GM19025 (cell line): ENCODE data around the gene SLC36A4.
"Not testable (repeated sequence)": the region's sequence is repeated elsewhere in the genome, so short reads cannot be mapped to it uniquely, and the experiment has no call there.

Experiments used
- ATAC-seq: cut with Tn5 transposase; IDR thresholded peaks from one replicate; pipeline ENCODE4 v1.9.1; 2021; ENCODE audit warnings: mild to moderate bottlenecking, low read depth, moderate library complexity; ENCODE audit not compliant: unreplicated experiment

The SLC36A4 gene

DNA sequence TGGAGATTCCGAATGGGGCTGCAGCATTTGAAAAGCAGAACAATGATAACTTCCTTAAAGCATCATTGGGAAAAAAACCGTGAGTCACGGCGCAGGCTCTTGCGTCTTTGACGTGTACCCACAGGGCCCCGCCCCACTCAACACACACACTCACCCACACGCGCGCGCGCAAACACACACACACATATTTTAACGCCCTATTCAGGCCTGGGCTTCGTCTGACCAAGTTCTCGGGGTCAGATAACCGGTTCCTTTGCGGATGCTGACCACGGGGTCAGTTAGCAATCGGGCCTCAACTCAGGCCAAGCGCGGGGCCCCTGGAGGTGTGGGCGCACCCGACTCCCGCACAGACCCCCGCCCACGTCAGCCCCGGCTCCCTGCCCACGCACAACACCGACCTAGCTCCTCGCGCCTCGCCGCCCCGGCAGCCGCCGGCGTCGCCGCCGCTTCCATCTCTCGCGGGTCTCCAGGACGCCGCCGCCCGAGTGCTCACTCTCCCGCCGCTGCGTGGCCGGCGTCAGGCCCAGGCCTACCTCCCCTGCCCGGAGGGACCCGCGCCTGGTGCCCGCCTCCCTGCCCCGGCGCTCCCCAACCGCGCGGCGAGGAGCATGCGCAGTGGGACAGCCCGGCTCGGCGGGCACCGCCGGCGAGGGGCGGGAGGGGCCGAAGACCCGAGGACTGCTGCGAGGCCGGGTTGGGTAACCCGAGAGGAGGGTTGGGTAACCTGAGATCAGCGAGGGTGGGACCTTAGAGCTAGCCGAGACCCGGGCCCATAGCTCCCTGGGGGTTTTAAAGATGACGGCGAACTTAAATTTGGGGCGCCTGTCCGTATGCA, at the start of gene SLC36A4:
TSS of gene SLC36A4 (minus strand) at position 612 of the 835 bp plus-strand sequence. CDS start at position 453, 159 bp downstream.
- peak; percentile 88 for ATAC-seq

DNA sequence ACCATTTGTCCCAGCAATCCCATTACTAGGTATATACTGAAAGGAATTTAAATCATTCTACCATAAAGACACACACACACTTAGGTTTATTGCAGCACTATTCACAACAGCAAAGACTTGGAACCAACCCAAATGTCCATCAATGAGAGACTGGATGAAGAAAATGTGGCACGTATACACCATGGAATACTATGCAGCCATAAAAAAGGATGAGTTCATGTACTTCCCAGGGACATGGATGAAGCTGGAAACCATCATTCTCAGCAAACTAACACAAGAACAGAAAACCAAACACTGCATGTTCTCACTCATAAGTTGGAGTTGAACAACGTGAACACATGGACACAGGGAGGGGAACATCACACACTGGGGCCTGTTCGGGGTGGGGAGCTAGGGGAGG, 49.0 kb upstream of the SLC36A4 start:
- not testable (repeated sequence) for ATAC-seq

DNA sequence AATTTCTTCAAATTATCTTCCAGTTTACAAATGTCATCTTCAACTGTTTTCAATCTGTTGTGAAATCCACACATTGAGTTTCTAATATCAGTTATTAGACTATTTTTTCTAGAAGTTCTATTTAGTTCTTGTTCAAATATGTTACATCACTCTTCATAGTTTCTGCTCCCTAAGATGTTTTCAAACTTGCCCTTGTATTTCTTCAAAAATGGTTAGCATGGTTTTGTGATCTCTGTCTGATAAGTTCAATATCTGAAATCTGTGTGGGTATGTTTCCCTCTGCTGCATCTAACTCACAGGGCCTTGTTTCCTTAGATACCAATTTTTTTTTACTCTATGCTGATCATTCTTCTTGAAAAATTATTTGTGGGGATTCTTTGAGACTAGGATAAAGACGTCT, 46.2 kb upstream of the SLC36A4 start:
- no peak for ATAC-seq

DNA sequence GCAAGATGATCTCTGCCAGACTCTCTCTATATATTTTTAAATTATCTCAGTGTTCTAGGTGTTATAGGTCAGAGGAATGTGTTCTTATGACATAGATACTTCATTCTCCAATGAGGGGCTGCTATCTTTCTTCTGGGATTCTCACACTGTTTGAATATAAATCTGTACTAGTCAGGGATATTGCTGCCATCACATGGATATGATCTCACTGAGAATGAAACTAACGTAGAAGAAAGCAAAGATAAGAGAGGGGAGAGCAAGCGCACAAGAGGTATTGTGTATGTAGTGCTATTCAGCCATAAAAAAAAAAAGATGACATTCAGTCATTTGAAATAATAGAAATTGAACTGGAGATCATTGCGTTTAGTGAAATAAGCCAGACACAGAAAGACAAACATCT, 42.2 kb upstream of the SLC36A4 start:
- ATAC-seq = no peak

DNA sequence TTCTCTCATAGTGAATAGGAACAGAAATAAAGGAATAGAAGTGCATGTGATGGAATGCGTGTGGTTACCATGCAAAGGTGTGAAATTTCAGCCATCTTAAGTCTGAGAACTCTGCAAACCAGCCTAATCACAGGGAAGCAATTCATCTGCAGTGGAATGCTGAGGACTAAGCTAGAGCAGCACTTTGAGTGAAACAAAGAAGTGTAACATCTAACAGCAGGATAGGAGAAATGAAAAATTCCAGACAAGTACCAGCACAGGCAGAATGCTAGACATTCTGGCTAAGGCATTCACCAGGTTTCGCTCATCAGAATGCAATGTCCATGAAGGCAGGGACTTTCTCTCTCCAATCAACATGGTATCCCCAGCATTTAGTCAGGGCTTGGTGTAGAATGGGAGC, 41.2 kb upstream of the SLC36A4 start:
- no peak for ATAC-seq

DNA sequence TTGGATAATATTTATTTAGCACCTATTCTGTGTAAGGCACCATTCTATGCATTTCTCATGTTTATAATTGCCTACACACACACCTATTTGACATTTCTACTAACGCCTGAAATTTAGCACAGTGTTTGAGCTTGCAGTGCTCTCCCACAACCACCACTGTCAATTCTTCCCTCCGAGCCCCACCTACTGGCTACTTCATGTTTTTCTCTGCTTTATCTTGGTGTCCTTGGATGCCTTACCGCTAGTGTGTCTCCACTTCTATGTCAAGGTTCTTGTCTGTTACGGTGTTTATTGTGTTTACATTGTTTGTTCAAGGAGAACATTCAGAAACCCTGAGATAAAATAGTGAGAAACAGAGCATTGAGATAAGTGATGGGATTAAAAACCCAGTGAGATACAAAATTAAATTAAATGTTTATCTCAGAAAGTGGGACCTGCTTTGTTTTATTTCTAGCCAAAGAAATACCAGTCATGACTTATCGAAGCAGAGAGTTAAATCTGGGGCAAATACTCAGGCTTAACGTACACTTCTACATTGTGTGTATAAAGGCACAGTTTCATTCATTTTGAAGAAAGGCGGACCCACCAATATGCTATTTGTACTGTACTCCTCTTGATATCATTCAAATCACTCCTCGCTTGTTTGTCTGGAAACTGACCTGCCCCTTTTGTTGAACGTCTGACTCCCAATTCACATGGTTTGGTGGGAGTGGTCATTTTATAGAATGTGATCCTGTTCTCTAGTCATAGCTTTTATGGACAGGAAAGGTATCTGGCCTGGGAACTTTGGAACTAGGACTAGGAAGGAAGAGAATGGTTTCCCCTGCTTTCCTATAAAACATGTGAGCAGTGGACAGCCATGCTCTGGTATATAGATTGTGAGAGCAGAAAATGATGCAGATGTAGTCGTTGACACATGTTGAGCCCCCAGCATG, 39.2 kb upstream of the SLC36A4 start:
- ATAC-seq = no peak

DNA sequence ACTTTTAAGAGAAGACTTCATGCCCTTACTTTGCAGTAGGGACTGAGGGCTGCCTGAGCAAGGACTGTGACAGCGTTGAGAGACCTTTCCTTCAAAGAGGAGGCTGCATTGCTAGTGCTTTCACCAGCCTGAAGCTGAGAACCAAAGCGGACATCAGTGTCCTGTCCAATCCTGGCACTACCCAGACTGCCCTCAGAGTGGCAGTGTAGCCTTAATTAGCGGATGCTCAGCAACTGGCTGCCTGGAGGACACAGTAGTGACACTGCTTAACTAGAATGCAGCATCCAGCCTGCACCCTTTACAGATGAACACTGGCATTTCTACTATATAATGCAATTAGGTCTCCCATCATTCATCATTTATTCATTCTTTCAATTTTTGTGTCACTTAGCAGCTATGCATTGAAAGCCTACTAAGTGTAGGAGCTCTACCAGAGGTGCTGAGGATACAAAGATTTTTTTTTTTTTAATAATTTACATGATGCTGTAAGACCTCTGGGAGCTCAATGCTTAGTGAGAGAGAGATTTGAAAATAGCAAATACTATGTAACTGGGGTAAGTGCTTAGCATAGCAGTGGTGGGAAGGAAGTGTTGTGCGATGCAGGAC, 36.9 kb upstream of the SLC36A4 start:
- peak; percentile 96 for ATAC-seq

DNA sequence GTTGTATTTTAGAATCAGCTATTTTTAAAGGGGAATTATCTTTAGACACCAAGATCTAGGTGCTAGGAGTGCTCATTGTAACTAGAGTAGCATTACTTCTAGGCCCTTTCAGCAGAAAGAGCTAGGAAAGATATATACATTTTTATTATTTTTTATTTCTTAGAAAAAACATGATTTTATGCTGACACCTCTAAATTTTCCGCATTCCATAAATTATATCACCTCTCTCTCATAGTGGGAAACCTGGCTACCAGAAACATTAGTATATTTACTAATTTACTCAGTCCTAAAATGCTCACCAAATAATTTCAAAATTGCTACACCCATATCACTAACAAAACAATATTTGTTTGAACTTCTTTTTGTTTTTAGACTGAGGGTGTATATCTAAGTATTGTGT, 32.1 kb upstream of the SLC36A4 start:
- no peak for ATAC-seq

DNA sequence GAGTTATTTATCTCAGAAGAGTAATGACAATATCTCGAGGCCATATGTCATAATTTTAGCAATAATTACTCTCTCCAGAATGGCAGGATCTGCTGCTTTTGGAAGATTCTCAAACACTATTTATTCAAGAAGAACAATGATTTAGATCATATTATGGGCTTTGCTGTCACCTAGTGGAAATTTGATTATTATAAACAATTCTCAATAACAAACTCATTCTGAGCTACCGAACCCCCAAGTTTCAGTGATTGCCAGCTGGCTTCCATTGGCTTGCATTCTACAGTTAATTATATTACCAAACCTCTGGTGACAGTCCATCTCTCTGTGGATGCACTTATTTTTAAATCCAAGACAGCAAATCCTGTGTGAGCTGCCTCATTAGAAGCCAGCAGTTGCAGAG, 27.9 kb upstream of the SLC36A4 start:
- ATAC-seq = no peak

DNA sequence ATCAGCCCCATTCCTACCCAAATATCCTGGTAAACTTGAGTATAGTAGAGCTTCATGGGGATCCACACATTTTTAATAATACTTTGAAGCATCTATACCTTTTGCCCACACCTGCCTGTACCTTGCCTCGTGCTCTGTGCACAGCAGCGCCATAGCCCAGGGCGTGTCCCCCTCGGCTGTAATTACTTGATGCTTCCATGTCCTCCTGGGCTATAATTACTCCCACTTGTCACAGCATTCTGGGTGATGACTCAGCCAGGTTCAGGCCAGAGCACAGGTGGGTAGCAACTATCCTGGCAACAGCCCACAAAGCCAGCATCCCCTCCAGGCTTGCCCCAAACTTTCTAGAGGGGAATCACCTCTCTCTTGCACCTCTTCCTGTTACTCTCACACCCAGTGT, 23.7 kb upstream of the SLC36A4 start:
- no peak for ATAC-seq

DNA sequence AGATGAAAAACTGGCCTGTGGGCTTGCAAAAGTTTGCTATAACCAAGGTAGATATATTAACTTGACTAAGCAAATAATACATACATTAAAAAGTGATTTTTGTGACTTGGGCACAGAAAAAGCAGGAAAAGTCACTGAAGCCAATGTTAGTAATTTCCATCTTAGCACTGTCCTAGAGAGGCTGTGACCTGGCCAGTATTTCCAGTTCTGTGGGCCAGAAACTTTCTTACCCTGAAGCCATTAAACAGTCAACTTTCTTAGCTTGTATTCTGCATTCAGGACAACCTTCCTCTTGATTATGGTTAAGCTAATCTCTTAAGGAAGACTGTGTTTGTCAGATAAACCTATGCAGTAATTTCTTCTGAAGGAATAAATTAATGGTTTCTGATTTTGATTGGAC, 22.3 kb upstream of the SLC36A4 start:
- ATAC-seq = no peak

DNA sequence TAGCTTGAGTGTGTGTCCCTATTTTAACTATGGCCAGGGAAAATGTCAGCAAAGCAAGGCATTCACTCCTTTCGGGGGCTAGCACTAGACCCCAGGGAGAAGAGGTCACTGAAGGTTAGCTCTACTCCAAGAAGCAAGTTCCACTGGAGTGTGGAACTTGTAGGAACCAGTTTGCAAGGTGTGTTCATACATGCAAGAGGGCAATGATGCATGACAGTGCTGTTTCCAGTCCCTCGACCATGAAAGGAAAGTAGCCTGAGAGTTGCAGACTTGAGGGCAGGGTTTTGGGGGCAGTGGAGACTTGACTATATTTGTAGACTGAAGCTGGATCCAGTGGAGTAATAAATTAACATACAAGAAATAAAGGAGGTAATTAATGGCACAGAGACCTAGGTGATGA, 21.6 kb upstream of the SLC36A4 start:
- ATAC-seq = no peak

DNA sequence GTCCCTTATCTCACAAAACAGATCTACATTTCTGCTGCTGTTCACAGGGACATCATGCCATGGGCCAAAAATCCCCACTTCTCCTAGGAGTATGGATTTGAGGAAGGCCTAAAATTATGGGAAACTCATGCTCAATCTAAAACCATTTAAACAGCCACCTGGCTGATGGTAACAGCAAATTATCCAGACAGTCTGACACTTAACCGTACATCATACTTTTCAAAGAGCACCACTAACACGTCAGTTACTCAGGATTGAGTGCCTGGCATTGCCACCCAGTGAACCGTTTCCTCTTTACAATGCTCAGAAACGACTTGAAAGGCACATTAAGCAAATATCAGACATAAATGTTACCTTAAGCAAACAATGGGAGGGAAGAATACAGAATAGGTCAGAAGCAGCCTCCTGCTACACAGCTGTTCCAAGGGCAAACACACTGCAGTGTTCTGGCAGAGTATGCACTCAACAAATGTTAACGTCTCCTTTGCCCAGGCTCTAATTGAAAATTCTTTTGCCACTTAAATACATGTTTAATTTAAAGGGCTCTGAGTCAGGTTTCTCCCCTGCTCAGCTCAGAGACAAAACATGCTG, 18.8 kb upstream of the SLC36A4 start:
- ATAC-seq = no peak

DNA sequence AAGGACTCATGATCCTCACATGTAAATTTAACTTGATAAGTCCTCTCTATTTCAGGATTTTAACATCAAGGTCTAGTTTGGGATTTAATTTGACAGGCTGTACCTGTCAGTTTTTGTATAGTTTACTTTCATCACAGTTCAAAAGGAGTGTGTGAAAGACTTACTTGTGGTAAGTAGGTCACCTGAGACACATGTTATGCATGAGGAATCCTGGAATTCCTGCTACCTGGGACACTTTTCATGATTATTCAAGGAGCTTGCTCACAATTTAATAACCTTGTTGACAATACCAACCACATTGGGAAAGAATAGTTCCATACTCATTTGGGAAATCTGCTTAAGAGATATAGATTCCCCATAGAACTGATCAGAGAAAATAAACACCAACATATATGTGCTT, 15.8 kb upstream of the SLC36A4 start:
- ATAC-seq = no peak

DNA sequence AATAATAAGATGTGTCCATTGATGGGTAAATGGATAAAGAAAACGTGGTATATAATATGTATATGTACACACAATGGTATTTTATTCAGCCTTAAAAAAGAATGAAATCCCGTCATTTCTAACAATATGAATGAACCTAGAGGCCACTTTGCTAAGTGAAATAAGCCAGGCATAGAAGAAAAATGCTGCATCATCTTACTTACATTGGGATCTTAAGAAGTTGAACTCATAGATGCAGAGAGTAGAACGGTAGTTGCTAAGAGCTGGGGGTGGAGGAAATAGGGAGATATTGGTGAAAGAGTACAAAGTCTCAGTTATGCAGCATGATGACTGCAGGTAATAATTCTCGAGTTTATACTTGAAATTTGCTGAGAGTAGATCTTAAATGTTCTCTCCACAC, 14.3 kb upstream of the SLC36A4 start:
- no peak for ATAC-seq

DNA sequence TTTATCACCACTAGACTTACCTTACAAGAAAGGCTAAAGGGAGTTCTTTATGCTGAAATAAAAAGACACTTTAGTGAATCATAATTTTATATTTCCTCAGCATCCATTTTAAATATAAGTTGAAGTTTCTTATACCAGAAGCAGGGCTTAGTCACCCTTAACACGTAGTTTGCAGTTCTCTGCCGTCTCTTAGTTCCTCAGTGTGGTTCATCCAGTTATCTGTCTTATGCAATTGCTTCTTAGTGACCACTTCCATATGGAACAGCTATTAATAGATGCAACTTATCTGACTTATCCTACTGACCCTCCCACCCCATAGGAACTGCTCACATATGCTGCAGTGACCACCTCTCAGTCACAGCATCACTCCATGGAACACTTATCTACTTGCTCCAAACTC, 11.7 kb upstream of the SLC36A4 start:
- no peak for ATAC-seq

DNA sequence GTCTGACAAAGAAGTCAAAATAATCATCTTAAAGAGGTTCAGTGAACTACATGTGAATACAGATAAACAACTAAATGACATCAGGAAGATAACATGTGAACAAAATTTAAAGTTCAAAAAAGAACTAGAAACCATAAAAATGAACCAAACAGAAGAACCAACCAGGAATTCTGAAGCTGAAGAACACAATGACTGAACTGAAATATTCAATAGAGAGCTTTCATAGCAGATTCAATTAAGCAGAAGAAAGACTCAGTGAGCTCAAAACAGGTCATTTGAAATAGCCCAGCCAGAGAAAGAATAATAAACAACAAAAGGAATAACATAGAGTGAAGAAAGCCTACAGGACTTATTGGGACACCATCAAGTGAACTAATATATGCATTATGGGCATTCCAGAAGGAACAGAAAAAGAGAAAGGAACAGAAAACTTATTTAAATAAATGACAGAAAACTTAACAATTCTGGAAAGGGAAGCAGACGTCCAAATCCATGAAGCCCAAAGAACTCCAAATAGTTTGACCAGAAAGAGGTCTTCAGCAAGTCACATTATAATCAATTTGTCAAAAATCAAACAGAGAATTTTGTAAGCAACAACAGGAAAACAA, 11.0 kb upstream of the SLC36A4 start:
- no peak for ATAC-seq

DNA sequence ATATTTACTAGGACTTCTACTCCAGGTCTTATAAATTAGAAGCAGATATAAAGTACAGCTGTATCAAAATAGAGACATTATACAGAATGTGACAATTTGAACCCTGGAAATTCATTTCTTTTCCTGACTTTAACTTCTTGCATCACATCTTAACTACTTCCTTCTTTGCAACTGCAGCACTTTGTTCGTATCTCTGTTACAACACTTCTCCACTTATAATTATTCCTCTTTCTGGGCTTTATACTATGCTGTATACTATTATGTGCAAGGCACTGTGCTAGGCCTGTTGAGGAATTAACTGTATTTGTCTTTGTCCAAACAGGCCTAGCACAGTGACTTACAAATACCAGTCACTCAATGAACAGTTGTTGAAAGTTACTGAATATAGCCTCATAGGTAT, 1.8 kb upstream of the SLC36A4 start:
- ATAC-seq = no peak

DNA sequence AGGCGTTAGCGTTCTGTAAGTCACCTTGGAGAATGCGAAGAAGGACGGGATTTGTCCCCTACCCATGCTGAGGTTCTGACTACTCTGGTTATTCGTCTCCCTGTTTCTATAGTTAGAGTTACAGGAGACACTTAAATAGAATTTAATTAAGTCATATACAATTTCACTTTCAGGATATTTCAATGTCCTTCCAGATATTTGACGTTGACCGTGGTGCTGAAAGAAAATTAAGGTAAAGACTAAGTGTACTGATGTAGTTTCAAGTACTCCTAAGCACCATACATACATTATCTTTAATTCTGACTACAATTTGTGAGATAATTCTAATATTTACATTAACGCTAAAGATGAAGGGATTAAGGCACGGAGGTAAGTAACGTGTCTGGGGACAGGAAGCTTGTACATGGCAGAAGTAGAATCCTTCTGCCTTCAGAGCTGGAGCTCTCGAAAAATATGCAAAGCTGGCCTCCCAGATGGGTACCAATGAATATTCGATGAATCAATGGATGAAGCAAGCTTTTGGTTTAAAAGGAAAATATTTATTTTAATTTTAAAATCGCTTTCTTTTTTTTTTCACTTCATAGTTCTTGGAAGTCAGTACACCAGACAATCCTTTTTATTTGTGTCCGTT, 539 bp upstream of the SLC36A4 start:
- ATAC-seq = no peak

DNA sequence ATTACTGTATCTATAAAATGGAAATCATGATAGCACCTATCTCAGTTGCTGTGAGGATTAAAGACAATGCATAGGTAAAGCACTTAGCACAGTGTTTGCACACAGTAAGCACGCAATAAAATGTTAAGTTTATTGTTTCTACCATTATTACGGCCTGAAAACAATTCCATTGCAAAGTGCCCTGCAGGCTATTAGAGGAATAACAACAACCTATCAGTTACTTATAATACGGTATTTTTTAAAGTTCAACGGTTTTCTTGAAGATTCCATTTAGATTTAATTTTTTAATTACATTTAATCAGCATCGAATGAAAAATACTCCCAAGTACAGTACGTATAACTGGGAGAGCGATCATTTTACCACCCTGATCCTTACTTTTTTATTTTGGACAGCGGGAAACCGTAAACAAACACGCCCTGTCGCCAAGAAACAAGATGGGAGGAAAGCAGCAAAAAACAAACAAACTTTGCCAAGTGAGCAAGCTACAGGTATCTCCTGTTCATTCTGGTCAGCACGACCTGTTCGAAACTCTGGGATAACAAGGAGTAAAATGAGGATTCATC, 893 bp downstream of the SLC36A4 start:
- ATAC-seq = peak; percentile 8
